HepG2 (cell line): ENCODE results near the gene SLC29A1. TPM values are rescaled to one million over a fixed set of nuclear protein-coding genes. Genes with fewer than 3 reads are reported as not detected.

ENCODE experiments used
- ATAC-seq: fragments of 200-7000 bp; cut with Tn5 transposase; 3 replicates; pipeline ENCODE4 v1.9.1; 2020; ENCODE audit warnings: mild to moderate bottlenecking, moderate library complexity
- BruUV-seq: library from RNA; stranded (reverse); fragments of 400-500 nt; replicated peaks from 2 replicates; lab custom pipeline; 2021; lab: Mats Ljungman, UMichigan
- CTCF ChIA-PET: fragments of 300-600 bp; formaldehyde crosslinking; extraction: SDS; loops from one replicate; lab custom pipeline; 2021; ENCODE audit warnings: low total read pairs, inconsistent platforms, low intra/inter-chr PET ratio; lab: Yijun Ruan, JAX
- POLR2A ChIA-PET: fragments of 350-600 bp; sonication (Branson Sonifier 250); formaldehyde crosslinking; loops from one replicate; lab custom pipeline; 2020; ENCODE audit warnings: antibody characterized with exemption, inconsistent platforms; lab: Yijun Ruan, JAX
- DNase-seq: peaks from one replicate; pipeline ENCODE4 v3.0.0-alpha.2; 2015; ENCODE audit warnings: low spot score
- FAIRE-seq: peaks from 3 replicates; lab custom pipeline; 2011; peaks lifted over from hg19 to GRCh38; lab: Jason Lieb, UNC
- H2AFZ ChIP-seq: one replicate; pipeline ENCODE4 v1.6.1; 2011; ENCODE audit warnings: low read length, inconsistent platforms
- H3K27ac ChIP-seq: fragments of 300-600 bp; 3 replicates; pipeline ENCODE4 v1.8.0; 2011; ENCODE audit warnings: mixed run types, mild to moderate bottlenecking, mixed read lengths, low read length, inconsistent platforms; ENCODE audit not compliant: insufficient read depth; ENCODE audit errors: extremely low read length
- H3K27me3 ChIP-seq, 2 experiments: fragments of 200-600 bp in 1 of 2; 2 replicates in 1 of 2; 3 replicates in 1 of 2; pipeline versions ENCODE4 v1.6.0 to v1.8.0; 2011; ENCODE audit warnings: low read length in 2 of 2, mild to moderate bottlenecking in 2 of 2, moderate library complexity in 2 of 2, inconsistent platforms in 1 of 2; ENCODE audit not compliant: insufficient read depth in 2 of 2, control insufficient read depth in 1 of 2
- H3K36me3 ChIP-seq, 2 experiments: fragments of 200-600 bp in 1 of 2; replicated peaks in 1 of 2; 2 replicates in 1 of 2; 3 replicates in 1 of 2; pipeline versions ENCODE4 v1.5.1 to v1.8.0; 2011; ENCODE audit warnings: low read length in 2 of 2, inconsistent platforms in 1 of 2; ENCODE audit not compliant: insufficient read depth in 2 of 2, control insufficient read depth in 1 of 2
- H3K4me1 ChIP-seq: 2 replicates; pipeline ENCODE4 v1.5.1; 2012; ENCODE audit warnings: low read length, inconsistent platforms; ENCODE audit not compliant: insufficient read depth
- H3K4me2 ChIP-seq: 2 replicates; pipeline ENCODE4 v1.6.0; 2011; ENCODE audit warnings: low read depth, low read length, inconsistent platforms
- H3K4me3 ChIP-seq, 3 experiments: fragments of 200-600 bp in 1 of 3; sonication (generic), shearing (Covaris generic) in 1 of 3; replicated peaks in 1 of 3; 2 replicates each; pipeline ENCODE4 v1.5.1; 2011 to 2016; ENCODE audit warnings: low read length in 3 of 3, inconsistent platforms in 2 of 3, low read depth in 2 of 3, mild to moderate bottlenecking in 2 of 3, control low read depth in 1 of 3, mixed read lengths in 1 of 3; ENCODE audit not compliant: insufficient read depth in 1 of 3
- H3K79me2 ChIP-seq: one replicate; pipeline ENCODE4 v1.6.1; 2011; ENCODE audit warnings: low read length, inconsistent platforms; ENCODE audit not compliant: insufficient read depth
- H3K9ac ChIP-seq: 2 replicates; pipeline ENCODE4 v1.6.0; 2011; ENCODE audit warnings: mild to moderate bottlenecking, low read depth, low read length, inconsistent platforms; ENCODE audit not compliant: insufficient read depth
- H3K9me3 ChIP-seq: 2 replicates; pipeline ENCODE4 v1.5.1; 2012; ENCODE audit warnings: mild to moderate bottlenecking, low read length
- H4K20me1 ChIP-seq: 2 replicates; pipeline ENCODE4 v1.6.0; 2011; ENCODE audit warnings: inconsistent platforms, mild to moderate bottlenecking, low read length, moderate library complexity; ENCODE audit not compliant: insufficient read depth
- AKAP8 ChIP-seq: sonication (generic); formaldehyde crosslinking; IDR thresholded peaks from 2 replicates; pipeline ENCODE4 v1.5.1; 2020; ENCODE audit warnings: mild to moderate bottlenecking, missing genetic modification reagents
- ISL2 ChIP-seq: sonication (generic); formaldehyde crosslinking; IDR thresholded peaks from 2 replicates; pipeline ENCODE4 v1.5.0; 2020; ENCODE audit warnings: missing genetic modification reagents
- KDM5A ChIP-seq: fragments of 200-600 bp; sonication (generic); IDR thresholded peaks from 2 replicates; pipeline ENCODE4 v1.7.0; 2018; ENCODE audit warnings: antibody characterized with exemption, mild to moderate bottlenecking, low read length, borderline replicate concordance
- SAFB2 ChIP-seq: sonication (generic); formaldehyde crosslinking; IDR thresholded peaks from 2 replicates; pipeline ENCODE4 v1.5.1; 2020; ENCODE audit warnings: missing genetic modification reagents, low read depth, mild to moderate bottlenecking, borderline replicate concordance
- TARDBP ChIP-seq: sonication (generic); formaldehyde crosslinking; IDR thresholded peaks from 2 replicates; pipeline ENCODE4 v1.8.0; 2022; ENCODE audit warnings: mild to moderate bottlenecking, missing genetic modification reagents
- TMF1 ChIP-seq: sonication (generic); formaldehyde crosslinking; IDR thresholded peaks from 2 replicates; pipeline ENCODE4 v1.8.1; 2022; ENCODE audit warnings: low read depth, missing genetic modification reagents
- ZBTB46 ChIP-seq: sonication (generic); formaldehyde crosslinking; IDR thresholded peaks from 2 replicates; pipeline ENCODE4 v1.4.0; 2020; ENCODE audit warnings: mild to moderate bottlenecking, missing genetic modification reagents, borderline replicate concordance
- ZNF510 ChIP-seq: sonication (generic); formaldehyde crosslinking; IDR thresholded peaks from 2 replicates; pipeline ENCODE4 v1.4.0; 2020; ENCODE audit warnings: low read depth, mild to moderate bottlenecking, missing genetic modification reagents
- ZNF891 ChIP-seq: sonication (generic); formaldehyde crosslinking; IDR thresholded peaks from 2 replicates; pipeline ENCODE4 v1.5.0; 2020; ENCODE audit warnings: mild to moderate bottlenecking, missing genetic modification reagents
- WGBS: methylation state at CpG from one replicate; pipeline ENCODE4 v1.1.6; 2017; ENCODE audit warnings: low lambda C conversion rate; 5-methylcytosine and 5-hydroxymethylcytosine counted together
- in situ Hi-C: cut with HindIII; loops from 2 replicates; pipeline ENCODE4 v1.10.0; 2017; ENCODE audit warnings: low pct_unique_long_range_greater_than_20kb; ENCODE audit not compliant: extremely low pct_ligation_motif_present
- intact Hi-C: fragments of 100-400 bp; cut with micrococcal nuclease; formaldehyde crosslinking; loops from one replicate; pipeline ENCODE4 v1.10.0; 2022; ENCODE audit not compliant: unreplicated experiment
- polyA plus RNA-seq, 8 experiments: library from polyadenylated mRNA; depleted of rRNA in 3 of 8; stranded (reverse) in 7 of 8; unstranded in 1 of 8; fragments of >200 nt; fragmentation: Illumina TruSeq in 4 of 8; extraction: Trizol in 4 of 8; gene quantifications; 2 replicates each; pipeline versions ENCODE4 v1.2.1 to v1.2.3, GENCODE V29; 2011 to 2016; ENCODE audit warnings: low read depth in 4 of 8, missing spikeins in 1 of 8, mixed read lengths in 1 of 8; ENCODE audit not compliant: insufficient read depth in 1 of 8
- total RNA-seq, 5 experiments: library from RNA; depleted of rRNA; stranded (reverse); fragments of >200 nt; fragmentation: Illumina TruSeq; extraction: Trizol; gene quantifications; 2 replicates each; pipeline ENCODE4 v1.2.3, GENCODE V29; 2016; ENCODE audit warnings: low read depth in 1 of 5
- TF ChIP-seq, protein P1 (sequence below): sonication (generic); formaldehyde crosslinking; IDR thresholded peaks from 2 replicates; pipeline ENCODE4 v1.4.0; 2020; ENCODE audit warnings: mild to moderate bottlenecking, missing genetic modification reagents
- TF ChIP-seq, protein P2 (sequence below): sonication (generic); formaldehyde crosslinking; IDR thresholded peaks from 2 replicates; pipeline ENCODE4 v1.5.1; 2020; ENCODE audit warnings: mild to moderate bottlenecking, missing genetic modification reagents, borderline replicate concordance

SLC29A1 gene
- total and polyA plus RNA-seq, 2 of the 13 experiments (the other 11 are each of a cell fraction or from before 2014, with no cell fraction given) = 43.2 to 106 TPM

- TF ChIP-seq ZNF510 (CRISPR knock-in tag) (no peak), AKAP8 (CRISPR knock-in tag) (peak; percentile 42; the same call in 1 of the 2 replicates), KDM5A (no peak), TARDBP (CRISPR knock-in tag) (peak; percentile 36; the same call in 1 of the 2 replicates)
Measured at GRCh38 chr6:44254191-44255104, 31.1 kb downstream of the SLC29A1 start (continued).

- Histone ChIP-seq H3K9ac (0 out of 2 replicates have a peak overlapping the region, but pooled peaks have one; percentile 92), H2AFZ (no peak overlapping the region), H3K4me2 (peak overlapping the region; percentile 96; the same call in 1 of the 2 replicates), H3K4me1 (peaks cover 70% of the 10 kb centered on the region), H3K27ac (peak overlapping the region; percentile 93), H3K79me2 (peaks cover 31% of the 10 kb centered on the region), H3K9me3 (no peaks in the 10 kb centered on the region), H3K36me3 (peaks cover 36 to 63% of the 10 kb centered on the region in 2 experiments), H3K4me3 (0 out of 6 replicates have a peak overlapping the region, but pooled peaks of 1 of the 3 experiments have one; percentile 8), H3K27me3 (no peaks in the 10 kb centered on the region; a peak in 1 of 5 replicates), H4K20me1 (peaks cover 62% of the 10 kb centered on the region)
- FAIRE-seq (no peak), ATAC-seq (peak; percentile 5), DNase-seq (no peak)
- POLR2A ChIA-PET = interaction anchor here (0.8 to 6.0 kb wide), 8 partner anchors 9 to 160 kb away, joined by 3 to 264 read pairs (median 6); partner anchors contain the start of genes HSP90AB1, MRPL14, SLC29A1 and TMEM63B
- no TSS peak for BruUV-seq
- CTCF ChIA-PET = interaction anchor here (2.0 kb wide), 1 partner anchor 159 kb away, joined by 5 read pairs; no protein-coding TSS in a partner anchor
- in situ Hi-C loops (no loop called here), intact Hi-C loops (no loop called here)
- 91% methylated on average over 16 of the region's 16 CpGs for WGBS
- no peak for TF ChIP-seq ZBTB46 (CRISPR knock-in tag)
- TF ChIP-seq SAFB2 (CRISPR knock-in tag) = no peak
- TF ChIP-seq, protein P1, sequence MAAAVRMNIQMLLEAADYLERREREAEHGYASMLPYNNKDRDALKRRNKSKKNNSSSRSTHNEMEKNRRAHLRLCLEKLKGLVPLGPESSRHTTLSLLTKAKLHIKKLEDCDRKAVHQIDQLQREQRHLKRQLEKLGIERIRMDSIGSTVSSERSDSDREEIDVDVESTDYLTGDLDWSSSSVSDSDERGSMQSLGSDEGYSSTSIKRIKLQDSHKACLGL (CRISPR knock-in tag) = no peak
- TF ChIP-seq, protein P2, sequence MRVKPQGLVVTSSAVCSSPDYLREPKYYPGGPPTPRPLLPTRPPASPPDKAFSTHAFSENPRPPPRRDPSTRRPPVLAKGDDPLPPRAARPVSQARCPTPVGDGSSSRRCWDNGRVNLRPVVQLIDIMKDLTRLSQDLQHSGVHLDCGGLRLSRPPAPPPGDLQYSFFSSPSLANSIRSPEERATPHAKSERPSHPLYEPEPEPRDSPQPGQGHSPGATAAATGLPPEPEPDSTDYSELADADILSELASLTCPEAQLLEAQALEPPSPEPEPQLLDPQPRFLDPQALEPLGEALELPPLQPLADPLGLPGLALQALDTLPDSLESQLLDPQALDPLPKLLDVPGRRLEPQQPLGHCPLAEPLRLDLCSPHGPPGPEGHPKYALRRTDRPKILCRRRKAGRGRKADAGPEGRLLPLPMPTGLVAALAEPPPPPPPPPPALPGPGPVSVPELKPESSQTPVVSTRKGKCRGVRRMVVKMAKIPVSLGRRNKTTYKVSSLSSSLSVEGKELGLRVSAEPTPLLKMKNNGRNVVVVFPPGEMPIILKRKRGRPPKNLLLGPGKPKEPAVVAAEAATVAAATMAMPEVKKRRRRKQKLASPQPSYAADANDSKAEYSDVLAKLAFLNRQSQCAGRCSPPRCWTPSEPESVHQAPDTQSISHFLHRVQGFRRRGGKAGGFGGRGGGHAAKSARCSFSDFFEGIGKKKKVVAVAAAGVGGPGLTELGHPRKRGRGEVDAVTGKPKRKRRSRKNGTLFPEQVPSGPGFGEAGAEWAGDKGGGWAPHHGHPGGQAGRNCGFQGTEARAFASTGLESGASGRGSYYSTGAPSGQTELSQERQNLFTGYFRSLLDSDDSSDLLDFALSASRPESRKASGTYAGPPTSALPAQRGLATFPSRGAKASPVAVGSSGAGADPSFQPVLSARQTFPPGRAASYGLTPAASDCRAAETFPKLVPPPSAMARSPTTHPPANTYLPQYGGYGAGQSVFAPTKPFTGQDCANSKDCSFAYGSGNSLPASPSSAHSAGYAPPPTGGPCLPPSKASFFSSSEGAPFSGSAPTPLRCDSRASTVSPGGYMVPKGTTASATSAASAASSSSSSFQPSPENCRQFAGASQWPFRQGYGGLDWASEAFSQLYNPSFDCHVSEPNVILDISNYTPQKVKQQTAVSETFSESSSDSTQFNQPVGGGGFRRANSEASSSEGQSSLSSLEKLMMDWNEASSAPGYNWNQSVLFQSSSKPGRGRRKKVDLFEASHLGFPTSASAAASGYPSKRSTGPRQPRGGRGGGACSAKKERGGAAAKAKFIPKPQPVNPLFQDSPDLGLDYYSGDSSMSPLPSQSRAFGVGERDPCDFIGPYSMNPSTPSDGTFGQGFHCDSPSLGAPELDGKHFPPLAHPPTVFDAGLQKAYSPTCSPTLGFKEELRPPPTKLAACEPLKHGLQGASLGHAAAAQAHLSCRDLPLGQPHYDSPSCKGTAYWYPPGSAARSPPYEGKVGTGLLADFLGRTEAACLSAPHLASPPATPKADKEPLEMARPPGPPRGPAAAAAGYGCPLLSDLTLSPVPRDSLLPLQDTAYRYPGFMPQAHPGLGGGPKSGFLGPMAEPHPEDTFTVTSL = no peak
- no peak for TF ChIP-seq ISL2
- TF ChIP-seq TMF1 (CRISPR knock-in tag) = no peak
- TF ChIP-seq ZNF891 = 0 out of 2 replicates have a peak, but pooled peaks have one; percentile 24
Measured at GRCh38 chr6:44255105-44255808, 31.9 kb downstream of the SLC29A1 start.
